Measurements from ENCODE around the gene RAB10.
"Not testable (repeated sequence)": the region's sequence is repeated elsewhere in the genome, so short reads cannot be mapped to it uniquely, and the experiment has no call there.

Gene RAB10

GRCh38 chr2:26157580-26157979 lies 123.7 kb downstream of the RAB10 start:
- DNase-seq (ENCODE audit: low read depth): no peak
- no peak overlapping the region for H3K4me3 ChIP-seq (ENCODE audit: low read depth, low read length)
- TF ChIP-seq CTCF (IDR thresholded peaks at IDR 0.05; ENCODE audit: low read depth, low read length, missing control alignments): no peak

GRCh38 chr2:26161926-26162325 lies 128.0 kb downstream of the RAB10 start:
- no peak for DNase-seq (ENCODE audit: low read depth)
- TF ChIP-seq CTCF (IDR thresholded peaks at IDR 0.05; ENCODE audit: low read depth, low read length, missing control alignments): no peak
- H3K4me3 ChIP-seq (ENCODE audit: low read depth, low read length): no peak overlapping the region

- DNase-seq (ENCODE audit: low read depth): no peak
- no peak for TF ChIP-seq CTCF (IDR thresholded peaks at IDR 0.05; ENCODE audit: low read depth, low read length, missing control alignments)
- no peak overlapping the region for H3K4me3 ChIP-seq (ENCODE audit: low read depth, low read length)
Observed at GRCh38 chr2:26162963-26163362, 129.1 kb downstream of the RAB10 start.

GRCh38 chr2:26164231-26164630 lies 130.3 kb downstream of the RAB10 start:
- DNase-seq (ENCODE audit: low read depth): no peak
- no peak overlapping the region for H3K4me3 ChIP-seq (ENCODE audit: low read depth, low read length)
- no peak for TF ChIP-seq CTCF (IDR thresholded peaks at IDR 0.05; ENCODE audit: low read depth, low read length, missing control alignments)

- no peak for TF ChIP-seq CTCF (IDR thresholded peaks at IDR 0.05; ENCODE audit: low read depth, low read length, missing control alignments)
- no peak for DNase-seq (ENCODE audit: low read depth)
Observed at GRCh38 chr2:26164641-26165211, 130.8 kb downstream of the RAB10 start.

GRCh38 chr2:26165403-26165802 lies 131.5 kb downstream of the RAB10 start:
- TF ChIP-seq CTCF (IDR thresholded peaks at IDR 0.05; ENCODE audit: low read depth, low read length, missing control alignments): no peak
- H3K4me3 ChIP-seq (ENCODE audit: low read depth, low read length): no peak overlapping the region
- DNase-seq (ENCODE audit: low read depth): no peak

More at GRCh38 chr2:26164641-26165211, 130.8 kb downstream of the RAB10 start:
- no peak overlapping the region for H3K4me3 ChIP-seq (ENCODE audit: low read depth, low read length)

GRCh38 chr2:26166541-26166940 lies 132.7 kb downstream of the RAB10 start:
- not testable (repeated sequence) for H3K4me3 ChIP-seq (ENCODE audit: low read depth, low read length)

More at GRCh38 chr2:26166541-26166940, 132.7 kb downstream of the RAB10 start:
- not testable (repeated sequence) for DNase-seq (ENCODE audit: low read depth)

Data from GM12864 (cell line).